Heart right ventricle (tissue), 16 donors: ENCODE measurements around the gene NOXA1. TPM values are rescaled to one million over a fixed set of nuclear protein-coding genes. Genes with fewer than 3 reads are reported as not detected.

Experiments used
- ATAC-seq, 8 donors: fragments of 200-7000 bp; cut with Tn5 transposase; one replicate each; pipeline ENCODE4 v1.9.1; 2020; ENCODE audit warnings: mild to moderate bottlenecking in 8 of 8, moderate library complexity in 8 of 8, moderate number of reproducible peaks in 1 of 8
- DNase-seq, 2 donors: peaks; one replicate each; pipeline ENCODE4 v3.0.0-alpha.2; 2020
- H3K27ac ChIP-seq, 10 donors: fragments of 200-600 bp; sonication (generic) in 2 of 10; one replicate each; pipeline versions ENCODE4 v1.5.0 to v1.8.0; 2020 to 2022; ENCODE audit warnings: mild to moderate bottlenecking in 3 of 10
- H3K27me3 ChIP-seq, 7 donors: fragments of 200-600 bp; one replicate each; pipeline ENCODE4 v1.8.0; 2021 to 2022; ENCODE audit warnings: mild to moderate bottlenecking in 2 of 7
- H3K36me3 ChIP-seq, 9 donors: fragments of 200-600 bp; sonication (generic) in 1 of 9; one replicate each; pipeline versions ENCODE4 v1.5.0 to v1.8.0; 2020 to 2022; ENCODE audit warnings: mild to moderate bottlenecking in 2 of 9
- H3K4me1 ChIP-seq, 9 donors: fragments of 200-600 bp; sonication (generic) in 1 of 9; one replicate each; pipeline versions ENCODE4 v1.5.0 to v1.8.0; 2020 to 2022; ENCODE audit warnings: mild to moderate bottlenecking in 4 of 9
- H3K4me3 ChIP-seq, 10 donors: fragments of 200-600 bp; sonication (generic) in 2 of 10; one replicate each; pipeline versions ENCODE4 v1.5.0 to v1.8.0; 2020 to 2022; ENCODE audit warnings: mild to moderate bottlenecking in 7 of 10, moderate library complexity in 2 of 10
- H3K9me3 ChIP-seq, 11 donors: fragments of 200-600 bp in 10 of 11; sonication (generic) in 2 of 11; one replicate each; pipeline versions ENCODE4 v1.5.0 to v1.8.0; 2013 to 2022; ENCODE audit warnings: mild to moderate bottlenecking in 2 of 11, control low read depth in 1 of 11, moderate library complexity in 1 of 11
- WGBS, 2 donors: extraction: QIAGEN DNeasy Blood & Tissue Kit; methylation state at CpG; one replicate each; pipeline ENCODE4 v1.1.7; 2013; ENCODE audit warnings: inconsistent platforms in 1 of 2; 5-methylcytosine and 5-hydroxymethylcytosine counted together
- intact Hi-C, 10 donors: fragments of 100-400 bp; cut with DNase I; formaldehyde crosslinking; loops; one replicate each; pipeline versions ENCODE4 v1.11.1 to v1.14.2; 2022
- polyA plus RNA-seq, 2 donors: library from polyadenylated mRNA; stranded (reverse); fragments of 200-250 nt; gene quantifications; one replicate each; pipeline ENCODE4 v1.2.3, GENCODE V29; 2013
- total RNA-seq, 10 donors: library from RNA; stranded (reverse); fragmentation: NEBNext Ultra II Directional in 3 of 10; extraction: Animal tissue kit (Norgen Biotek cat#: 25700) in 3 of 10; gene quantifications; one replicate each; pipeline versions ENCODE4 v1.2.1 to v1.2.4, GENCODE V29; 2021 to 2023
- TF ChIP-seq, protein P1 (sequence below), 9 donors: fragments of 200-600 bp; sonication (generic) in 2 of 9; IDR thresholded peaks; one replicate each; pipeline versions ENCODE4 v1.5.0 to v1.8.0; 2021 to 2022; ENCODE audit warnings: antibody characterized with exemption in 9 of 9, mild to moderate bottlenecking in 5 of 9, moderate library complexity in 1 of 9
- donor health status: Arrhythmogenic right ventricular cardiomyopathy.
- donor health status: ischemic (EF 13 %, LVEDD 7.1; RV severe dilation, severe dysfunction).
- donor health status: healthy with polysubstance abuse.
- donor health status: DM: no; HTN: yes; CAD: no.
- donor health status: DM: no; HTN: no; CAD: no.
- donor health status: ischemic (EF 25% LVEDD 6.9; RV normal size, moderate dysfunction).
- donor health status: ischemic (EF 25% LVEDD 5.7; RV mildly dilated, moderate dysfunction).
- donor health status: healthy.
- donor health status: DM: yes; HTN: yes; CAD: no.
- donor health status: Ischemic cardiomyopathy.
- donor health status: ischemic (EF 35%, LVEDD 5.7; RV mildly dilated, moderate dysfunction).
- donor health status: nonischemic (EF 11% LVEDD 7.7; RV severe dilation, severe dysfunction).
- donor health status: DM: yes; HTN: yes; CAD: no.
- donor health status: PGD.
- donor health status: ischemic (EF 29% LVEDD 5.4; RV normal size, mild dysfunction).
- donor health status: nonischemic (EF 23%, LVEDD 6.1; RV moderate dilation, normal function).

Gene NOXA1
- total and polyA plus RNA-seq, 12 donors = 0.62 to 10.6 (median 3.0) TPM

DNA sequence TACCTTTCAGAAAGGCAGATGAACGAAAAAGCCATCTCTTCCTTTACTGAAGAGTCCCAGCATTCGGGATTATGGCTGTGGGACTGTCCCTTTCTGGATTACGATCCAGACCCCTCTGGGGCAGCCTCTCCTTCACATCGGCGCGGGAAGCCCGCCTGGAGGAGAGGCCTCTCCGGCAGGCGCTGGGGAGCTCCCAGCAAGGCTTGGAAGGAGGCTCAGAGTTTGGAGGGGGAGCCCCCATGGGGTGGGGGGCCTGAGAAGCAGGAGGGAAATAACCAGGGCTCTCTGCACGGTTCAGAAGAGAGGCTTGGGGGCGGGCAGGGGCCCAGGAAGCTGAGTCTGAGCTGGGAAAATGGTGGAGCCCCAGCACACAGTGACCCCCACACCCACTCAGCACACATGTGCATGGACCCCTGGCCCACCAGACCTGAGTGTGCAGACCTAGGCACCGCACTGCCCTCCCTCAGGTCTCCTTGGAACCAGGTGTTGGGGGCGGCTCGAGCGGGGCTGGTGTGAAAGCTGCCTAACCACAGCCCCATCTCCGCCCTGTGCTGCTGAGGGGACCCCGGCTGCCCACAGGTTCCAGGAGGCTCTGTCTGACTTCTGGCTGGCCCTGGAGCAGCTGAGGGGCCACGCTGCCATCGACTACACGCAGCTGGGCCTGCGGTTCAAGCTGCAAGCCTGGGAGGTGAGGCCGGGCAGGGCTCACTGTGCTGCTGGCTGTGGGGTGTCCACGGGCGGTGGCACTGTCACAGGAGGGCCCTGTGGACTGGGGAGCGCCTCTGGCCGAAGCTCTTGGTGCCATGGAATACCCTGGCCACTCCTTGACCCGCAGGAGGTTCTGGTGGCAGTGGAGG lies 4.5 kb downstream of the NOXA1 start:
- H3K4me3 ChIP-seq = no peak overlapping the region
- H3K27me3 ChIP-seq = no peaks in the 10 kb centered on the region
- no peaks in the 10 kb centered on the region for H3K9me3 ChIP-seq
- no peaks in the 10 kb centered on the region for H3K36me3 ChIP-seq
- intact Hi-C loops = loop anchor here in 2 of 10 donors (10.0 kb wide), 1 partner anchor 97 kb away; no protein-coding TSS in a partner anchor
- TF ChIP-seq, protein P1, sequence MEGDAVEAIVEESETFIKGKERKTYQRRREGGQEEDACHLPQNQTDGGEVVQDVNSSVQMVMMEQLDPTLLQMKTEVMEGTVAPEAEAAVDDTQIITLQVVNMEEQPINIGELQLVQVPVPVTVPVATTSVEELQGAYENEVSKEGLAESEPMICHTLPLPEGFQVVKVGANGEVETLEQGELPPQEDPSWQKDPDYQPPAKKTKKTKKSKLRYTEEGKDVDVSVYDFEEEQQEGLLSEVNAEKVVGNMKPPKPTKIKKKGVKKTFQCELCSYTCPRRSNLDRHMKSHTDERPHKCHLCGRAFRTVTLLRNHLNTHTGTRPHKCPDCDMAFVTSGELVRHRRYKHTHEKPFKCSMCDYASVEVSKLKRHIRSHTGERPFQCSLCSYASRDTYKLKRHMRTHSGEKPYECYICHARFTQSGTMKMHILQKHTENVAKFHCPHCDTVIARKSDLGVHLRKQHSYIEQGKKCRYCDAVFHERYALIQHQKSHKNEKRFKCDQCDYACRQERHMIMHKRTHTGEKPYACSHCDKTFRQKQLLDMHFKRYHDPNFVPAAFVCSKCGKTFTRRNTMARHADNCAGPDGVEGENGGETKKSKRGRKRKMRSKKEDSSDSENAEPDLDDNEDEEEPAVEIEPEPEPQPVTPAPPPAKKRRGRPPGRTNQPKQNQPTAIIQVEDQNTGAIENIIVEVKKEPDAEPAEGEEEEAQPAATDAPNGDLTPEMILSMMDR (IDR thresholded peaks at IDR 0.05) = no peak
- ATAC-seq (no peak), DNase-seq (no peak)
- H3K4me1 ChIP-seq = peaks cover 3 to 24% (median 10%) of the 10 kb centered on the region in 9 donors
- WGBS, 2 donors = 80 to 84% methylated on average over 27 of the region's 27 CpGs
- H3K27ac ChIP-seq = no peak overlapping the region

DNA sequence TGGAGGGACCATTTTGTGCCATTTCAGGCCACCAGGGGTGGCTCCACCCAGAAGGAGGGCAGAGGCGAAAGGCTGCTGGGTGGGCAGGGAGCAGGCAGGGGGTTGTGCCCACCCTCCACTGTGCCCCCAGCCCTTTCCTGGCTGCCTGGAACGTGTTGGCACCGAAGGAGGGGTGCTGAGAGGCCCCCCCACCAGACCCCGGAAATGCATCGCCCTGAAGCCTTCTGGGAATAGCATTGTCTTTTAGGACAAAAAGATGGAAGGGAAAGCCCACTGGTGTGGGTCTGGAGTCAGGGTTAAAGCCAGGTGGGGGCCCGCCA lies 5.1 kb downstream of the NOXA1 start:
- Histone ChIP-seq H3K4me1 (peaks cover 3 to 24% (median 10%) of the 10 kb centered on the region in 9 donors), H3K27ac (no peak overlapping the region), H3K27me3 (no peaks in the 10 kb centered on the region), H3K9me3 (no peaks in the 10 kb centered on the region), H3K36me3 (no peaks in the 10 kb centered on the region), H3K4me3 (no peak overlapping the region)
- intact Hi-C loops = loop anchor here in 2 of 10 donors (10.0 kb wide), 1 partner anchor 97 kb away; no protein-coding TSS in a partner anchor
- DNase-seq (no peak), ATAC-seq (no peak)
- TF ChIP-seq, protein P1 (IDR thresholded peaks at IDR 0.05) = no peak
- WGBS, 2 donors = 75 to 78% methylated on average over 6 of the region's 6 CpGs

DNA sequence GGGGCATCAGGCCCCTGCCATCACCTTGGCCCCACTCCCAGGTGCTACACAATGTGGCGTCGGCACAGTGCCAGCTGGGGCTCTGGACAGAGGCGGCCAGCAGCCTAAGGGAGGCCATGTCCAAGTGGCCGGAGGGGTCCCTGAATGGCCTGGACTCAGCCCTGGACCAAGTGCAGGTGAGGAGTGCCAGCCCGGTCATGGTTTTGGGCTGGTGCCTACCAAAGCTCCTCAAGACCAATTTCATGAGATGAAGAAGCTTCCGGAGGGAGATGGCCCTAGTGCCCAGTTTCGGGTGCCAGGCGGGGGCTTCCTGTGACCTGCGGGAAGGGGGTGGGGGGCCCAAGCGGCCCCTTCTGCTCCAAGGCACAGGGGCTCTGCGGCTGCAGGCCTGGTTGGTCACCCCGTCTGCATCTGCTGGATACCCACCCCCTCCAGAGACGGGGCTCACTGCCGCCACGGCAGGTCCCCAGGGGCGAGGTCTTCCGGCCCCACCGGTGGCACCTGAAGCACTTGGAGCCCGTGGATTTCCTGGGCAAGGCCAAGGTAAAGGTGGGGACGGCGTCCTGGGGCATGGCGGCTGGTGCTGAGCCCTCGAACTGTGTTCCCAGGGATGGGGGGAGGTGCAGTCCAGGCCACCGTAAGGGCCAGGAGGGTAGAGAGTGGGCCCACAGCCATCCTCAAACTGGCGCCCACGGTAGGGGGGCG lies 5.8 kb downstream of the NOXA1 start:
- H3K36me3 ChIP-seq = no peaks in the 10 kb centered on the region
- TF ChIP-seq, protein P1 (IDR thresholded peaks at IDR 0.05) = no peak
- no peak for ATAC-seq
- H3K27ac ChIP-seq = no peak overlapping the region
- no peaks in the 10 kb centered on the region for H3K27me3 ChIP-seq
- no peak overlapping the region for H3K4me3 ChIP-seq
- 80 to 84% methylated on average over 27 of the region's 27 CpGs for WGBS, 2 donors
- no peaks in the 10 kb centered on the region for H3K9me3 ChIP-seq
- peaks cover 0 to 19% (median 10%) of the 10 kb centered on the region in 9 donors for H3K4me1 ChIP-seq
- peak in 1 of 2 donors; percentile 15 for DNase-seq
- intact Hi-C loops = loop anchor here in 2 of 10 donors (10.0 kb wide), 1 partner anchor 96 kb away; no protein-coding TSS in a partner anchor

DNA sequence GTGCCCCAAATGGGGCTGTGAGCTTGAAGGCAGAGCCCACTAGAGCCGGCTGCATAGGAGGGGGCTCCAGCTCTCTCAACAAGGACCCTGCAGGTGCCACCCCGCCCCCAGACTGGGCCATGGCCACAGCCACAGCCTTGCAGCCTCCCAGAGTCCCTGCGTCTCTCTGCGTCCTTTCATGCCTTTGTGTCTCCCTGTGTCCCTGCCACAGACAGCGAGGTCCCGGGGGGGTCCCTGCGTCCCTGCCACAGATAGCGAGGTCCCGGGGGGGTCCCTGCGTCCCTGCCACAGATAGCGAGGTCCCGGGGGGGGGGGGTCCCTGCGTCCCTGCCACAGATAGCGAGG lies 6.3 kb downstream of the NOXA1 start:
- 74 to 75% methylated on average over 14 of the region's 14 CpGs for WGBS, 2 donors
- intact Hi-C loops = loop anchor here in 2 of 10 donors (10.0 kb wide), 1 partner anchor 95 kb away; no protein-coding TSS in a partner anchor
- Histone ChIP-seq H3K36me3 (no peaks in the 10 kb centered on the region), H3K4me3 (no peak overlapping the region), H3K27me3 (no peaks in the 10 kb centered on the region), H3K27ac (no peak overlapping the region), H3K4me1 (peaks cover 0 to 14% (median 7%) of the 10 kb centered on the region in 9 donors), H3K9me3 (no peaks in the 10 kb centered on the region)
- TF ChIP-seq, protein P1 (IDR thresholded peaks at IDR 0.05) = no peak
- DNase-seq = peak in 1 of 2 donors; percentile 12
- ATAC-seq = no peak
